ENCODE data around the gene ZBTB7B. TPM values are rescaled to one million over a fixed set of nuclear protein-coding genes. Genes with fewer than 3 reads are reported as not detected.

ZBTB7B gene
- total RNA-seq, 3 donors from 2014 or later, result 175 to 313 (median 255) TPM

GRCh38 chr1:155037851-155038441, 35.3 kb downstream of the ZBTB7B start:
- ATAC-seq, result peak; percentile 65
- H3K36me3 ChIP-seq (ENCODE audit: low read depth), result no peaks in the 10 kb centered on the region
- H3K4me3 ChIP-seq, result no peak overlapping the region
- H3K9me3 ChIP-seq, result no peaks in the 10 kb centered on the region
- peak in 2 of 3 donors; percentile 55 to 63 for DNase-seq
- intact Hi-C loops (cut with DNase I, micrococcal nuclease), result no loop called here
- H3K4me1 ChIP-seq (ENCODE audit: low read depth), result peaks cover 17% of the 10 kb centered on the region
- no peak for TF ChIP-seq CTCF (IDR thresholded peaks at IDR 0.05)

- ATAC-seq, result peak; percentile 92
- peaks cover 20% of the 10 kb centered on the region for H3K4me1 ChIP-seq (ENCODE audit: low read depth)
- DNase-seq, result peak in 2 of 3 donors; percentile 64 to 76
- no peaks in the 10 kb centered on the region for H3K36me3 ChIP-seq (ENCODE audit: low read depth)
- intact Hi-C loops (cut with DNase I, micrococcal nuclease), result no loop called here
- no peak overlapping the region for H3K4me3 ChIP-seq
- H3K9me3 ChIP-seq, result no peaks in the 10 kb centered on the region
- TF ChIP-seq CTCF (IDR thresholded peaks at IDR 0.05), result no peak
Observed at GRCh38 chr1:155038602-155039307, 36.2 kb downstream of the ZBTB7B start.

GRCh38 chr1:155039308-155039669, 36.7 kb downstream of the ZBTB7B start:
- ATAC-seq (no peak), DNase-seq (no peak)
- Histone ChIP-seq H3K4me1 (ENCODE audit: low read depth) (peaks cover 25% of the 10 kb centered on the region), H3K9me3 (no peaks in the 10 kb centered on the region), H3K36me3 (ENCODE audit: low read depth) (no peaks in the 10 kb centered on the region), H3K4me3 (no peak overlapping the region)
- no peak for TF ChIP-seq CTCF (IDR thresholded peaks at IDR 0.05)
- intact Hi-C loops (cut with DNase I, micrococcal nuclease), result no loop called here

GRCh38 chr1:155040358-155041093, 37.9 kb downstream of the ZBTB7B start:
- intact Hi-C loops (cut with DNase I, micrococcal nuclease), result no loop called here
- ATAC-seq (no peak), DNase-seq (no peak)
- TF ChIP-seq CTCF (IDR thresholded peaks at IDR 0.05), result no peak
- Histone ChIP-seq H3K4me3 (no peak overlapping the region), H3K9me3 (no peaks in the 10 kb centered on the region), H3K4me1 (ENCODE audit: low read depth) (peaks cover 34% of the 10 kb centered on the region), H3K36me3 (ENCODE audit: low read depth) (no peaks in the 10 kb centered on the region)

GRCh38 chr1:155042789-155043188, 40.2 kb downstream of the ZBTB7B start:
- TF ChIP-seq CTCF (IDR thresholded peaks at IDR 0.05), result no peak
- no peaks in the 10 kb centered on the region for H3K36me3 ChIP-seq (ENCODE audit: low read depth)
- DNase-seq (no peak), ATAC-seq (no peak)
- no peak overlapping the region for H3K4me3 ChIP-seq
- intact Hi-C loops (cut with DNase I, micrococcal nuclease), result no loop called here
- H3K9me3 ChIP-seq, result no peaks in the 10 kb centered on the region
- peaks cover 34% of the 10 kb centered on the region for H3K4me1 ChIP-seq (ENCODE audit: low read depth)
